Measurements from ENCODE around the gene LMLN.
"Not testable (repeated sequence)": the region's sequence is repeated elsewhere in the genome, so short reads cannot be mapped to it uniquely, and the experiment has no call there.

Gene LMLN

GRCh38 chr3:198081421-198081844, 121.4 kb downstream of the LMLN start:
- no peak for DNase-seq

GRCh38 chr3:198082226-198082625, 122.2 kb downstream of the LMLN start:
- not testable (repeated sequence) for DNase-seq

GRCh38 chr3:198088421-198088955, 128.5 kb downstream of the LMLN start:
- DNase-seq, result no peak

GRCh38 chr3:198090795-198091332, 130.8 kb downstream of the LMLN start:
- DNase-seq, result no peak

- DNase-seq, result no peak
Observed at GRCh38 chr3:198092276-198092675, 132.3 kb downstream of the LMLN start.

- no peak for DNase-seq
Observed at GRCh38 chr3:198093112-198093679, 133.2 kb downstream of the LMLN start.

Data from CD4-positive, alpha-beta T cell treated with Interferon gamma for 1 hour (primary cell).